Measurements from ENCODE around the gene LNX1.

DNA sequence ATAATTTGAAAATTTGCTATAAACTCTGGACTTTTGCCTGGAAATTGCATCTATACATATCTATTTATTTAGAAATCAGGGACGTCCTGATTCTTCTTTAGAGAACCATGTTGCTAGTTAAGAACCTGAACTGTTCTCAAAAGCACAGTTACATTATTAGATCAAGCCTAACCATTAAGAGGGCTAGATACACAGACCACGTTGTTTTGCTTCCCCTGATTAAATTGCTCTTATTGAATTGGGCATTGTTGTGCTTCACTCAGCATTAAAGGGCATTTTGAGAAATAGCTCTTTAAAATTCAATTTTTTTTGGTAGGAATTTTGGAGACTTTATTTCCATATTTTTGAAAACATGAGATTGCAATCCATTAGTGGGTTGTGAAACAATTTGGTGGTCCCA, 169.5 kb downstream of the LNX1 start:
- TF ChIP-seq, protein P1, sequence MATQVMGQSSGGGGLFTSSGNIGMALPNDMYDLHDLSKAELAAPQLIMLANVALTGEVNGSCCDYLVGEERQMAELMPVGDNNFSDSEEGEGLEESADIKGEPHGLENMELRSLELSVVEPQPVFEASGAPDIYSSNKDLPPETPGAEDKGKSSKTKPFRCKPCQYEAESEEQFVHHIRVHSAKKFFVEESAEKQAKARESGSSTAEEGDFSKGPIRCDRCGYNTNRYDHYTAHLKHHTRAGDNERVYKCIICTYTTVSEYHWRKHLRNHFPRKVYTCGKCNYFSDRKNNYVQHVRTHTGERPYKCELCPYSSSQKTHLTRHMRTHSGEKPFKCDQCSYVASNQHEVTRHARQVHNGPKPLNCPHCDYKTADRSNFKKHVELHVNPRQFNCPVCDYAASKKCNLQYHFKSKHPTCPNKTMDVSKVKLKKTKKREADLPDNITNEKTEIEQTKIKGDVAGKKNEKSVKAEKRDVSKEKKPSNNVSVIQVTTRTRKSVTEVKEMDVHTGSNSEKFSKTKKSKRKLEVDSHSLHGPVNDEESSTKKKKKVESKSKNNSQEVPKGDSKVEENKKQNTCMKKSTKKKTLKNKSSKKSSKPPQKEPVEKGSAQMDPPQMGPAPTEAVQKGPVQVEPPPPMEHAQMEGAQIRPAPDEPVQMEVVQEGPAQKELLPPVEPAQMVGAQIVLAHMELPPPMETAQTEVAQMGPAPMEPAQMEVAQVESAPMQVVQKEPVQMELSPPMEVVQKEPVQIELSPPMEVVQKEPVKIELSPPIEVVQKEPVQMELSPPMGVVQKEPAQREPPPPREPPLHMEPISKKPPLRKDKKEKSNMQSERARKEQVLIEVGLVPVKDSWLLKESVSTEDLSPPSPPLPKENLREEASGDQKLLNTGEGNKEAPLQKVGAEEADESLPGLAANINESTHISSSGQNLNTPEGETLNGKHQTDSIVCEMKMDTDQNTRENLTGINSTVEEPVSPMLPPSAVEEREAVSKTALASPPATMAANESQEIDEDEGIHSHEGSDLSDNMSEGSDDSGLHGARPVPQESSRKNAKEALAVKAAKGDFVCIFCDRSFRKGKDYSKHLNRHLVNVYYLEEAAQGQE (IDR thresholded peaks at IDR 0.05; ENCODE audit: low read depth), result no peak
- TF ChIP-seq NFIC (IDR thresholded peaks at IDR 0.05) (no peak), TEAD4 (IDR thresholded peaks at IDR 0.05) (no peak), RAD21 (IDR thresholded peaks at IDR 0.05; ENCODE audit: low read depth) (no peak), EGR1 (IDR thresholded peaks at IDR 0.05) (no peak), CREB1 (IDR thresholded peaks at IDR 0.05; ENCODE audit: low read depth) (no peak), EP300 (IDR thresholded peaks at IDR 0.05; ENCODE audit: borderline replicate concordance) (no peak), CEBPB (IDR thresholded peaks at IDR 0.05) (no peak), TAF1 (IDR thresholded peaks at IDR 0.05; ENCODE audit: low read depth) (no peak), ZBTB7A (IDR thresholded peaks at IDR 0.05; ENCODE audit: low read depth) (no peak)
- TF ChIP-seq, protein P2, sequence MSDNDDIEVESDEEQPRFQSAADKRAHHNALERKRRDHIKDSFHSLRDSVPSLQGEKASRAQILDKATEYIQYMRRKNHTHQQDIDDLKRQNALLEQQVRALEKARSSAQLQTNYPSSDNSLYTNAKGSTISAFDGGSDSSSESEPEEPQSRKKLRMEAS (IDR thresholded peaks at IDR 0.05), result no peak
- TF ChIP-seq, protein P3, sequence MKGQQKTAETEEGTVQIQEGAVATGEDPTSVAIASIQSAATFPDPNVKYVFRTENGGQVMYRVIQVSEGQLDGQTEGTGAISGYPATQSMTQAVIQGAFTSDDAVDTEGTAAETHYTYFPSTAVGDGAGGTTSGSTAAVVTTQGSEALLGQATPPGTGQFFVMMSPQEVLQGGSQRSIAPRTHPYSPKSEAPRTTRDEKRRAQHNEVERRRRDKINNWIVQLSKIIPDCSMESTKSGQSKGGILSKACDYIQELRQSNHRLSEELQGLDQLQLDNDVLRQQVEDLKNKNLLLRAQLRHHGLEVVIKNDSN (IDR thresholded peaks at IDR 0.05), result no peak

Data from Ishikawa (cell line).